ENCODE results near the gene GALNT14.

- TF ChIP-seq GATA2 (IDR thresholded peaks at IDR 0.05; ENCODE audit: low read depth, low read length) = no peak
- no peak for TF ChIP-seq GATA3 (IDR thresholded peaks at IDR 0.05; ENCODE audit: low read depth, low read length)
These were observed 80.5 kb downstream of the GALNT14 start for GRCh38 chr2:31057691-31058090.
